ENCODE data around the gene ZNF681.
"Not testable (repeated sequence)": the region's sequence is repeated elsewhere in the genome, so short reads cannot be mapped to it uniquely, and the experiment has no call there.

ZNF681 gene

GRCh38 chr19:23772675-23773063 lies 14.0 kb upstream of the ZNF681 start:
- no peak for DNase-seq

GRCh38 chr19:23771761-23772674 lies 13.3 kb upstream of the ZNF681 start:
- no peak for DNase-seq

GRCh38 chr19:23771316-23771715 lies 12.6 kb upstream of the ZNF681 start:
- no peak for DNase-seq

GRCh38 chr19:23770672-23771250 lies 12.1 kb upstream of the ZNF681 start:
- DNase-seq: no peak

DNA sequence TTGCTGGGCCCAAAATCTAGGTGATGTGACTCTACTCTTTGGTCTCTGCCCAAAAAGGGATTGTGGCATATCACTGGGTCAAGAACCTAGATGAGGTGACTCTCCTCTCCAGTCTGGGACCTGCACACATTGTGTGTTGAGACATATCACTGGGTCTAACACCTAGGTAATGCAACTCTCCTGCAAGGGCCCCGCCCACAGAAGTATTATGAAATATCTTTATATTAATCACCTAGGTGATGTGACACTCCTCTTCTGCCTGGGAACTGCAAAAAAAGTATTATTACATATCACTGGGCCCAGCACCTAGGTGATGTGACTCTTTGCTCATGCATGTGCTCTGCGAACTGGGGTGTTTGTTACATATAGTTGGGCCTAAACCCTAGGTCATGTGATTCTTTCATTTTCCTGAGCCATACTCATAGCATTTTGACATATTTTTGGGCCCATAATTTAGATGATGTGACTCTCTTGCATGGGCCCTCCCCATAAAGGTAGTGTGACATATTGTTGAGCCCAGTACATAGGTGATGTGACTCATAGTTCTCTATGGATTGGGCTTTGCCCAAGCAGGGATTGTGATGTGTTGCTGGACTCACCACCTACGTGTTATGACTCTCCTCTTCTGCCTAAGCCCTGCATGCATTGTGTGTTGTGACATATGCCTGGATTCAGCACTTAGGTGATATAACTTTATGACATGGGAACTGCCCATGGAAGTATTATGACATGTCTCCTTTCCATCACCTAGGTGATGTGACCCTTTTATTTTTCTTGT lies 11.2 kb upstream of the ZNF681 start:
- DNase-seq: no peak

DNA sequence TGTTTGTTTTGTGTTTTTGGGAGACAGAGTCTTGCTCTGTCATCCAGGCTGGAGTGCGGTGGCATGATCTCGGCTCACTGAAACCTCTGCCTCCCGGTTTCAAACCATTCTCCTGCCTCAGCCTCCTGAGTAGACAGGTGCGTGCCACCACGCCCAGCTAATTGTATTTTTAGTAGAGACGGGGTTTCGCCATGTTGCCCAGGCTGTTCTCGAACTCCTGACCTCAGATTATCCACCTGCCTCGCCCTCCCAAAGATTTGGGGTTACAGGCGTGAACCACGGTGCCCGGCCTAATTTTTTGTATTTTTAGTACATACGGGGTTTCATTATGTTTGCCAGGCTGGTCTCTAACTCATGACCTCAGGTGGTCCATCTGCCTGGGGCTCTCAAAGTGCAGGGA lies 8.3 kb upstream of the ZNF681 start:
- no peak for DNase-seq

- DNase-seq: no peak
Observed at GRCh38 chr19:23764781-23765180, 6.1 kb upstream of the ZNF681 start.

GRCh38 chr19:23762884-23763711 lies 4.4 kb upstream of the ZNF681 start:
- DNase-seq: peak; percentile 77 to 91 (median 85)

DNA sequence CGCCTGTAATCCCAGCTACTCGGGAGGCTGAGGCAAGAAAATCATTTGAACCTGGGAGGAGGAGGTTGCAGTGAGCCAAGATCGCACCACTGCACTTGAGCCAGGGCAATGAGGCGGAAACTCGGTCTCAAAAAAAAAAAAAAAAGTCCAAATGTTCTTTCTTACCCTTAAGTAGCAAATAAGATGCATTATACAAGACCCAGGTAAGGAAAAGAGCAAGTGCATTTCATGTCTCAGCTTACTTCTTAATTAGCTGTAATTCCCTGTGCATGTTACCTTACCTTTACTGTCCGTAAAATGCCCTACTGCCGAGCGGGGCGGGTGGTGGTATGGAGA lies 3.8 kb upstream of the ZNF681 start:
- DNase-seq: no peak

DNA sequence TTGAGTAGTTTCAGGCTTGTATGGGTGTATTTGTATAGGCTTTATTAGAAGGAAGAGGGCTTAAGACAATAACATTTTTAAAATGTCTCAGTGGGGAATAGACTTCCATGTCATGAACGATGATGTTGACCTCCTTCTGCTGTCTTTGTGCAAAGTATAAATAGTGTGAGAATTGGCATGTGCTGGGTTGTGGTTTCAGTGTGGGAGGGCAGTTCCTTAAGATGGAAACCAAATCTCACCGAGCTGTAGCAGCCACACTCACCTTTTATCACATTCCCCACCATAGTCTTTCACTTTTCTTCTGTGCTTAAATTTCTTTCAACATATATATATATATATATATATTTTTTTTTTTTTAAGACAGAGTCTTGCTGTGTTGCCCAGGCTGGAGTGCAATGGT lies 1.6 kb upstream of the ZNF681 start:
- not testable (repeated sequence) for DNase-seq

DNA sequence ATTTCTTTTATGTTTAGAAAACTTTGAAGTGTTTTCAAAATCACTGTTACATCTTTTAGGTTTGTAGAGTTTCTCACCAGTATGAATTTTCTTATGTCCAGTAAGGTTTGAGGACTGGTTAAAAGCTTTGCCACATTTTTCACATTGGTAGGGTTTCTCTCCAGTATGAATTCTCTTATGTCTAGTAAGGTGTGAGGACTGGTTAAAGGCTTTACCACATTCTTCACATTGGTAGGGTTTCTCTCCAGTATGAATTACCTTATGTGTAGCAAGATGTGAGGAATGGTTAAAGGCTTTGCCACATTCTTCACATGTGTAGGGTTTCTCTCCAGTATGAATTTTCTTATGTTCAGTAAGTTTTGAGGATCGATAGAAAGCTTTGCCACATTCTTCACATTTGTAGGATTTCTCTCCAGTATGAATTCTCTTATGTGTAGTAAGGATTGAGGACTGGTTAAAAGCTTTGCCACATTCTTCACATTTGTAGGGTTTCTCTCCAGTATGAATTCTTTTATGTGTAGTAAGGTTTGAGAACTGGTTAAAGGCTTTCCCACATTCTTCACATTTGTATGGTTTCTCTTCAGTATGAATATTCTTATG lies 15.0 kb downstream of the ZNF681 start:
- DNase-seq: not testable (repeated sequence)

DNA sequence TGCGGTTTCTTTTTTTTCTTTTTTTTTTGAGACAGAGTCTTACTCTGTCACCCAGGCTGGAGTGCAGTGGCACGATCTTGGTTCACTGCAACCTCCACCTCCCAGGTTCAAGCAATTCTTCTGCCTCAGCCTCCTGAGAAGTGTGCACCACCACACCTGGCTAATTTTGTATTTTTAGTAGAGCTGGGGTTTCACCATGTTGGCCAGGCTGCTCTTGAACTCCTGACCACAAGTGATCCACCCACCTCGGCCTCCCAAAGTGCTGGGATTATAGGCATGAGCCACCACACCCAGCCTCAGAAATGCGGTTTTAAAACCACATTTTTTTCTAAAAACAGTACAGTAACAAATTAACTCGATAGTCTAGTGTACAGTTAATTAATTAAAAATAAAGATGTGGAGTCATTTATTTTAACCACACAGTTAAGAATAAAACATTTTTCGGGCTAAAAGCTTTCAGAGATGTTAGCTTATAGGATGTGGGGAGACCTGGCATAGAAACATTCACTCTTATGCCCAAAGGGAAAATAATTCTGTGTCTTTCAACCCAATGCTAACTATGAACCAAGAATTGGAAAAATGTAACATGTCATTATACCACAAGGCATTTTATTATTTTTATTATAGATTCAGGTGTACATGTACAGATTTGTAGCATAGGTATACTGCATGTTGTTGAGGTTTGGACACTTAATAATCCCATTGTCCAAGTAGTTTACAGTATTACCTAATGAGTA lies 27.8 kb downstream of the ZNF681 start:
- DNase-seq: not testable (repeated sequence)

DNA sequence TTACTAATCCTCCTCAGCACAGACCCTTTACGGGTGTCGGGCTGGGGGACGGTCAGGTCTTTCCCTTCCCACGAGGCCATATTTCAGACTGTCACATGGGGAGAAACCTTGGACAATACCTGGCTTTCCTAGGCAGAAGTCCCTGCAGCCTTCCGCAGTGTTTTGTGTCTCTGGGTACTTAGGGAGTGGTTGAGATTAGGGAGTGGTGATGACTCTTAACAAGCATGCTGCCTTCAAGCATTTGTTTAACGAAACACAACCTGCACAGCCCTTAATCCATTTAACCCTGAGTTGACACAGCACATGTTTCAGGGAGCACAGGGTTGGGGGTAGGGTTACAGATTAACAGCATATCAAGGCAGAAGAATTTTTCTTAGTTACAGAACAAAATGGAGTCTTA lies 34.5 kb downstream of the ZNF681 start:
- DNase-seq: not testable (repeated sequence)

- no peak for DNase-seq
Observed at GRCh38 chr19:23718802-23719201, 39.9 kb downstream of the ZNF681 start.

DNA sequence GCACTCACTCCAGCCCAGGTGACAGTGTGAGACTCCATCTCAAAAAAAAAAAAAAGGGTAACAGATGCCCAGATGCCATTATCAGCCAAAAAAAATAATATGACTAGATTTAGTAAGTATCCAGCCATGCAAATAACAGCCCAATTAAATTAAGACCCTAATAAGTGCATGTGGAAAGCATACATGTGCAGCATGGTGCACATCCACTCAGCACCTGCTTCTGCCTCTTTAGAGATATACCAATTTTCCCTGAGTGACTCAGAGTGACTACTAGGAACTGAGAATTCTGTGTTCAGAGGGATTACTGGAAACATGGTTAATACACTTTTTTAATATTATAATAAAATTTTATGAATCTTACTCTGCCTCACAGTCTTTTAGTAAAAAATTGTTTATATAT lies 41.9 kb downstream of the ZNF681 start:
- no peak for DNase-seq

DNA sequence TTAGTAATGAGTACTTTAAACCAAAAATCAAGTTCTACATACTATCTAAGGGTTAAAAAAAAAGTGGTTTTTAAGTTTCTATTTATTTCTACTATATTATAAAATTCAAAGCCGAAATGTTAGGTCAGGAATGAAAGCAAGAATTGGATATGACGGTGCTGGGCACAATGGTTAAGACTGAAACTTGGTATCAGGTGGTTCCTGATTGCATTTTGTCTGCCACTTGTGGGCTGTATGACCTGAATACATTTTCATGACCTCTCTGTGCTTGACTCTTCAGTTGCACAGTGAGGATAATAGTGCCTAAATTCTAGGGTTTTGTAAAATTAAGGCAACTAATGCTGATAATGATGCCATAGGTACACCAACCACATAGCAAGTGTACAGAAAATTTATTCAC lies 49.3 kb downstream of the ZNF681 start:
- no peak for DNase-seq

GRCh38 chr19:23706657-23707056 lies 52.0 kb downstream of the ZNF681 start:
- DNase-seq: no peak

GRCh38 chr19:23699521-23699860 lies 59.2 kb downstream of the ZNF681 start:
- DNase-seq: no peak

DNA sequence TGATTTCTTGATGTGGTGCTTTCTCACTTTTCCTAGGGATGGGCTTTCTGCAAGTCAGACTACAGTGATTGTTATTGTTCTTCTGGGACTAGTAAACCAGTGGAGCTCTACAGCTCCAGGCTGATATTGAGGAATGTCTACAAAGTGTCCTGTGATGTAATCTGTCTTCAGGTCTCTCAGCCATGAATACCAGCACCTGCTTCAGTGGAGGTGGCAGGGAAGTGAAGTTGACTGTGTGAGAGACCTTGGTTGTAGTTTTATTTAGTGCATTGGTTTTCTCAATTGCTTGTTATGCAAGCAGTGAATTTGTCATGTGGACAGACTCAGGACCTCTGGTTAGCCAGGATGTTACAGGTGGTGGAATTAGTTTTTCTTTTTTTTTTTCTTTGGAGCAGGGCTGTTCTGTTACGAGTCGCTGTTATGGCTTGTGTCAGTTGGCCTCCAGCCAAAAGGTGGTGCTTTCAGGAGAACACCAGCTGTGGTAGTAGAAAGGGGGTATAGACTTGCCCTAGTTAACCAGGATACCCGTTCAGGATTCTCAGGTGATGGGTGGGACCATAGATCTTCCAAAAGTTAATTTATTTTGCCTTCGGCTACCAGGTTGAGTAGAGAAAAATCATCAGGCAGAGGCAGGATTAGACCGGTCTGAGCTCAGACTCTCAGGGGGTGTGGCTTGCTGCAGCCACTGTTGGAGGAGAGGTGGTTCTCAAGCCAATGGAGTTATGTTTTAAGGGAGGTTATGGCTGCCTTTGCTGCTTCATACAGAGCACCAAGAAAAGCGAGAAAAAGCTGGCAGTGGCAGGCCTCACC lies 59.8 kb downstream of the ZNF681 start:
- DNase-seq: peak in 1 of 3 experiments; percentile 36

DNA sequence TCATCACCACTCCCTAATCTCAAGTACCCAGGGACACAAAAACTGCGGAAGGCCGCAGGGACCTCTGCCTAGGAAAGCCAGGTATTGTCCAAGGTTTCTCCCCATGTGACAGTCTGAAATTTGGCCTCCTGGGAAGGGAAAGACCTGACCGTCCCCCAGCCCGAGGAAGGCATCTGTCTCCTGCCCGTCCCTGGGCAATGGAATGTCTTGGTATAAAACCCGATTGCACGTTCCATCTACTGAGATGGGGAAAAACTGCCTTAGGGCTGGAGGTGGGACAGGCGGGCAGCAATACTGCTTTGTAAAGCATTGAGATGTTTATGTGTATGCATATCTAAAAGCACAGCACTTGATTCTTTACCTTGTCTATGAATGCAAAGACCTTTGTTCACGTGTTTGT lies 65.8 kb downstream of the ZNF681 start:
- not testable (repeated sequence) for DNase-seq

Data from NCI-H1417 (cell line).